ENCODE measurements around the gene SEMA3B.
"Not testable (repeated sequence)": the region's sequence is repeated elsewhere in the genome, so short reads cannot be mapped to it uniquely, and the experiment has no call there.

- not testable (repeated sequence) for TF ChIP-seq EZH2phosphoT487 (IDR thresholded peaks at IDR 0.05; ENCODE audit: low read depth)
- TF ChIP-seq, protein P1, sequence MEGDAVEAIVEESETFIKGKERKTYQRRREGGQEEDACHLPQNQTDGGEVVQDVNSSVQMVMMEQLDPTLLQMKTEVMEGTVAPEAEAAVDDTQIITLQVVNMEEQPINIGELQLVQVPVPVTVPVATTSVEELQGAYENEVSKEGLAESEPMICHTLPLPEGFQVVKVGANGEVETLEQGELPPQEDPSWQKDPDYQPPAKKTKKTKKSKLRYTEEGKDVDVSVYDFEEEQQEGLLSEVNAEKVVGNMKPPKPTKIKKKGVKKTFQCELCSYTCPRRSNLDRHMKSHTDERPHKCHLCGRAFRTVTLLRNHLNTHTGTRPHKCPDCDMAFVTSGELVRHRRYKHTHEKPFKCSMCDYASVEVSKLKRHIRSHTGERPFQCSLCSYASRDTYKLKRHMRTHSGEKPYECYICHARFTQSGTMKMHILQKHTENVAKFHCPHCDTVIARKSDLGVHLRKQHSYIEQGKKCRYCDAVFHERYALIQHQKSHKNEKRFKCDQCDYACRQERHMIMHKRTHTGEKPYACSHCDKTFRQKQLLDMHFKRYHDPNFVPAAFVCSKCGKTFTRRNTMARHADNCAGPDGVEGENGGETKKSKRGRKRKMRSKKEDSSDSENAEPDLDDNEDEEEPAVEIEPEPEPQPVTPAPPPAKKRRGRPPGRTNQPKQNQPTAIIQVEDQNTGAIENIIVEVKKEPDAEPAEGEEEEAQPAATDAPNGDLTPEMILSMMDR (IDR thresholded peaks at IDR 0.05; ENCODE audit: low read depth, low read length): not testable (repeated sequence)
These were observed 43.1 kb downstream of the SEMA3B start for GRCh38 chr3:50312041-50312440.
